Non-pigmented ciliary epithelial cell (primary cell): ENCODE measurements around the gene GBA2.

ENCODE experiments used
- DNase-seq: peaks from one replicate; pipeline ENCODE4 v3.0.0-alpha.2; 2010; ENCODE audit warnings: low read depth

GBA2 gene

DNA sequence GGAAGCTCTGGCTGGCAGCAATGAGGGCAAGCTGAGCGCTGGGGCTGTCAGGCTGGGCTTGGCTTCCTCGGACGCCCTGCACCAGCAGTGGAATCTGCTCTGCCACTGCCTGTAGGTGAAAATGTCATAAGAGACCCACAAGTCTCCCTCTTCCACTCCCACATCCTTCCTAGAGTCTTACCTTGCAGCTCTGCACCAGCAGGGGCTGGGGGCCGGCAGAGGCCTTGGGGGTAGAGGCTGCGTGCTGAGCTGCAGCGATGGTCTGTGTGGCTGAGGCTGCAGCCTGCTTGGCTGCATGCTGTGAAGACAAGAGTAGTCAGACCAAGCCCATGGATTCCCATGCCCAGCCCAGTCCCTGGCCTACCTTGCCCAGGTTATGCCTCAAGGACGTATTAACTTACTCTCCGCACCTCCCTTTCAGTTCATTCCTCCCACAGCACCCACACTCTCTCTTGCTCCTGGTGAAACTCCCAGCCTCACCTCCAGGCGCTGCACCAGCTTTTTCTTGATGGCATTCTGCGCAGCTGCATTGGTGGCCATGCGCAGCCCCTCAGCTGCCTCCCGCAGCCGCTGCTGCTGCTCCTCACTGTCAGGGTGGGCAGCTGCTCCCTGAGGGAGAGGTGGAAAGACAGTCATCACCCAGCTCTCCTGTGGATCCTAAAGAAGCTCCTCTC is 34.3 kb downstream of the GBA2 start:
- DNase-seq = no peak

GRCh38 chr9:35714123-35714522 is 34.9 kb downstream of the GBA2 start:
- no peak for DNase-seq

- DNase-seq = no peak
These were observed 35.5 kb downstream of the GBA2 start for GRCh38 chr9:35713578-35713977.

DNA sequence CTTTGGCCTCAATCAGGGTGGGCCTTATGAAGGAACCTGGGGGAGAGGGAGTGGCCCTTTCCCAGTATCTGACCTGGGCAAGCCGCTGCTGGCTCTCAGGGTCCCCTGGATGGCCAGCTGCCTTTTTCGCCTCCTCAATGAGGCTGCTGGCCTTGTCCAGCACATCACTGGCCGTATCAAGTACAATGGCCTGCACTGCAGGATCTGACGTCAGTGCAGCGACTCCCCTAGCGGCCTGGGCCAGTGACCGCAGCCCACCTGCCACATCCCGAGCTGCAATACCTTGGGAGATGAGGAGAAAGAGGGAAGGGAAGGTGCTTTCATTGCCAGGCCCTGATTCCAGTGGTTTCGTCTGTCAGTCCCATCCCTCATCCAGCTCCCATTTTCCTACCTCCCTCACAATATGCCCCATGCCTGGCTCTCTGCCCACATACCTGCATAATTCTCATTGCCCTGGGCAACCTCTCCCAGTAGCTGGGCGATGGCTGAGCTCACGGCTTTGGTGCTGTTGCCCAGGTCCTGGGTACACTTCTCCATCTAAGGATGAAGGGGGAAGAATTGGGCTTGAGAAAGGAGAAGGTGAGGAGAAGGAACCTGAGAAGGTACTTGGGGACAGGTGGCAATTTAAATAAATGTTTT is 36.1 kb downstream of the GBA2 start:
- no peak for DNase-seq

DNA sequence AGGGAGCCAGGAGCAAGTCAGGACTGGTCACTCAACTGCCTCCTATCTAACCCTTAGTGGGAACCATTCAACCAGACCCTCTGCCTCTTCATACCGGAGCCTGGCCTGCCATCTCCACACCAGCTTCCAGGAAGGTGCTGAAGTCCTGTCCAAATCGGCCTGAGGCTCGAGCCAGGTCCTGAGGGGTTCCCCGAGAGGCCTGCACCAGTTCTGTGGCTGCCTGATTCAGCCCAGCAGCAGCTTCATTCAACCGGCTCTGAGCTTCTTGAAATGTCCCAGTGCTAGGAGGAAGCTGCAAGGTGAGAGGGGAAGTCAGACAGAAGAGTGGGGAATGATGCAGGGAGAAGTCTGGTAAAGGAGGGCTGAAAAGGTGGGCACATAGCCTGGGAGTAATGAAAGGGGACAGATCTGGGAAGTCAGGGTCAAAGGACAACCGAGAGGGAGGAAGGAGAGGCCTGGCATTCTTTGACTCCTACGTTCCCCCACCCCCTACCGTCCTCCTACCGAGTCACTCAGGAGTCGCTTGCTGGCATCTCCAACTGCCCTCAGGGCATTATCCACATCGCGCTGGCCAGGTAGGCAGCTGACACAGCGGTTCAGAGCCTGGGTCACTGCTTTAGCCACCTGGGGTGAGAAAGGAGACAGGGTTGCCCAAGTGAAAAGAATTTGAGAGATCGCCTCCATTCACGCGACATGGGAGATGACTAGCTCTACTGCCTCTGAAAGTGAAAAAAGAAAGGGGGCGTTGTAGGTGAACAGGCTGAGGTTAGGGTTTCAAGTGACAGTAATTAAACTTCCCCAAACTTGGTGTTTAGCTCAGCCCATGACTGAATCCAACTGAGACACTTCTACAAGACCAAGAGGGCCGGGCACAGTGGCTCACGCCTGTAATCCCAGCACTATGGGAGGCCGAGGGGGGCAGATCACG is 37.3 kb downstream of the GBA2 start:
- DNase-seq = no peak

- DNase-seq = no peak
These were observed 38.1 kb downstream of the GBA2 start for GRCh38 chr9:35710818-35711500.

DNA sequence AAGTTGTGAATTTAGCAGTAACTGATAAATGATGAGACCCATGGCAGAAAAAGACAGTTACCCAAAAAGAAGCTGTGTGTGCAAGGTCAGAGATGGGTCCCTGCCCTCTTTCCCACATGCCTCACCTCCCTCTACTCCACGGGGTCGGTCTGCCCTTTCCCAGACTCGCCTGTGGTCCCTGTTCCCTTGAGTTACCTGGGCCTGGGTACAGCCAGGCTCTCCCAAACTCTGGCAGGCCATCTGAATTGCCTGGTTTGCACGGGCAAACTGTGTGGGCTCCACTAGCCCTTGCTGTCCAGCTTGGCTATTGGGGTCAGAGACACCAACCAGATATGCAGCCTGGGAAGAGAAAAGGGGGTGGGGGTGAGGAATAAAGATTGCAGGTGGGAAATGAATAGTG is 40.9 kb downstream of the GBA2 start:
- no peak for DNase-seq

- DNase-seq = no peak
These were observed 42.1 kb downstream of the GBA2 start for GRCh38 chr9:35706951-35707350.

DNA sequence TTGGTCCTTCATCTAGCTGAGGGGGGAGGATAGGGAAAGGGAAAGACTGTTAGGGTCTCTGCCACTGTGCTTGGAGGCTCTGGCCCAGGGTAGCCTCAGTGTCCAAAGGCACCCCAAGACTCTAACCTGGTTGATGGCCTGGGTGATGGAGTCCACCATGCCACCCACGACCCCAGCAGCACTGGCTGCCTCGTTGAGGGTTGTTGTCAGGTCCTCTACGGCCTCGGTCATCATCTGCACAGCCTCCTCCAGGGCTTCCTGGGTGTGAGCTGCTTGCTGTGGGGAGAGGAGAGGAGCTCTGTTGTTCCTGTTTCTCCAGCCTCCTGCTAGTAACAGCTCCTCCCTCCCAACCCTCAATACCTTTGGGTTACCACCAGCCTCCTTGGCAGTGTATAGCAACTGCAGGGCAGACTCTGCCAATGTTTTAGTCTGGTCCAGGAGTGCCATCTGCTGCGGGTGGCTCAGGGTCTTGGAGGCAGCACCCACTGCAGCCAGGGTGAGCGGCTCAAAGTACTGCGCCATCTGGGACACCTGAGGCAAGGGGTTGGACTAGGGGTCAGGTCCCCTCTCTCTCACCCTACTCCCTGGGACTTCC is 43.1 kb downstream of the GBA2 start:
- DNase-seq = no peak

DNA sequence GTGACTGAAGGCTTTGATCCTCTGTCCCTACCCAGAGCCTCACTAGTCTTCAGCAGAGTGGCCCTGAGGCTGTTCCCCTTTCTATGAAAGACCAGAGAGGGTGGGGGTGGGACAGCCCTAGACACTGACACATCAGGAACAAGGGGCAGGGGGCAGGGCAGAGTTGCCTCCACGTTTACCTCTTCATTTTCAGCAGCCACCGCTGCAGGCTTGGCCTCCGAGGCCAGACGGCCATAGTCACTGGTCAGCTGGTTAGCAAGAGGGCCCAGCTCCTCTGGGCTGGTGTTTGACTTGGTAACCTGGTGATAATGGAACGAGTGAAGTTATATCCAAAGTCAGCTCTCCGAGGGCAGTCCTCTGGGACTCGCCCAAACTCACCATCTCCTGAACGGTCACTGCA is 43.7 kb downstream of the GBA2 start:
- no peak for DNase-seq

DNA sequence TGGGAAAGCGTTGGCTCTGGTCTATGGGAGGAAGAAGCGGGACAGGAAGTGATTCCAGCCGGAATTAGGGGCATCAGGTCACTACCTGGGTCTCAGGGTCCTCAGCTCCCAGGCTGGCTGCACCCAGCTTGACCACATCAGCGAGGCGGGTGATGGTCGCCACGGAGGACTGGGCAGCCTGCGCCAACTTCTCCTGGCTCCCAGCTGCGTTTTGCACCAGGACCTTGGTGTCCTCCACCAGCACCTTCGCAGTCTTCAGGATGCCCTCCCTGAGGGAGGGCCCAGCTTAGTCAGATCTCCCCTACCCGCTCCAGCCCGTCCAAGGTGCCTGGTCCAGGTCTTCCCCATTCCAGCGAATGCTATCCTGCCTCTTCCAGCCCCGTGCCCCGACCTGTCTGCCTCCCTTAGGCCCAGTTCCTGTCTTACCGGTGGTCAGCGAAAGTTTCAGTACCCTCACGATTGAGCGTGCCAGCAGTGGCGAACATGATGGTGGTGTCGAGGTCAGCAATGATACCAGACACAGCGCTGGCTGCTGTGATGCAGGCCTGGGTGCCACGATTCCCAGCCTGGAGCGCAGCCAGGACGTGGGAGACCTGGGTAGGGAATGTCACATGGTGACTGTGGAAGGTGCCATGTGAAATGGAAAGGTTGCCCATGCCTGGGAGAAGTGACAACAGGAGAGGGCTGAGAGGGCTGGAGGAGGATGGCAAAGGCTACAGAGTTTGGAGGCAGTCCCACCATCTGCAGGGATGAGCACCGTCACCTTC is 44.9 kb downstream of the GBA2 start:
- DNase-seq = no peak

GRCh38 chr9:35702696-35703095 is 46.3 kb downstream of the GBA2 start:
- DNase-seq = no peak

- DNase-seq = no peak
These were observed 48.1 kb downstream of the GBA2 start for GRCh38 chr9:35700942-35701341.

GRCh38 chr9:35700031-35700430 is 49.0 kb downstream of the GBA2 start:
- no peak for DNase-seq

DNA sequence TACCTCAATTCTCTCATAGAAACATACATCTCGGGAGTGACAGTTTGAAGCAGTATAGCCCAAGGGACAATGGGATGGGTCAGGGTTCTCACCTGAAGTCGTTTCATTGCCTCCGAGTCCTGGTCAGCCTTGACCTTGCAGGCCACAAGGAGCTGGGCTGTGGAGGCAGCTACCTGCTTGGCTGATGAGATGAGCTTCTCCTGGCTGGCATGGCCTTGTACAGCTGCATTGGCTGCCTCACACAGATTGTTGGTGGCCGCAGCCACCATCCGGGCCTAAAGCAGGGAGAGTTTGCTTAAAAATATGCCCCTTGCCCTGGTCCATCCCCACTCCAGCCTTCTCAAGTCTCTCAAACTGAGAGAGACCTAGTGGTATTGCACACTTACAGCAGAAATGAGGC is 50.8 kb downstream of the GBA2 start:
- DNase-seq = no peak

DNA sequence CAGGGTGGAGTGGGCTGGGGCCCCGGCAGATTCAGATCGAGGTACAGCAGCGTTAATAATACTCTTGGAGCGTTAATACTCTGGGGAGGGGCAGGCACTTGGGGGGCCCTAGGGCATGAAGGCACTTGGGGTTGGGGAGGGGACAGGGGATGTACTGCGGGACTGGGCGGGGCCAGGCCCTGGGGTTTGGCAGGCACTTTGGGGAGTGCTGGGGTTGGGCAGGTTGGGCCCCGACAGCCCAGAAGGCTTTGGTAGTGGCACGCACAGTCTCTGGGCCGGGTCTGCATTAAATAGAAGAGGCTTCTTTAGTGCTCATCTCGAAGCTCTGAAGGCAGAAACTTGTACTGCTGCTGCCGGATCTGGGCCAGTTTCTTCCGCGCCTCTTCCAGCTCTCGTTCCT is 51.5 kb downstream of the GBA2 start:
- no peak for DNase-seq

GRCh38 chr9:35696520-35697215 is 52.4 kb downstream of the GBA2 start:
- no peak for DNase-seq

DNA sequence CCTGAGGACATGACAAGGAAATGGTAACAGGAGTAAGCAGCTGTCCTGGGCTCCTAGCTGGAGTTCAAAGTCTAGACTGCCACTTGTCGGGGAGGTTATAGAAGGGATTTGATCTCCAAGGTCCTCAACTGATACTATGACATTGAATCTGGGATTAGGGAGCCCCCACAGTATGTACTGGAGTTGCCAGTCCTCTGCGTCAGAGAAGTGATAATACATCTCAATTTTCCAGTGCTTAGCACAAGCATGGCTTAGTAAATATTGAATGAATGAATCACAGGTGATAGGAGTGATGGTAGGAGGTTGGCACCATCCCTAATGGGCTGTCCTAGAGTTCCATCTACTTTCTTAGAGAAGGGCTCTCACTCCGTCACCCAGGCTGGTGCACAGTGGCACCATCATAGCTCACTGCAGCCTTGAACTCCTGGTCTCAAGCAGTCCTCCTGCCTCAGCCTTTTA is 53.1 kb downstream of the GBA2 start:
- DNase-seq = no peak

GRCh38 chr9:35691757-35692301 is 57.2 kb downstream of the GBA2 start:
- DNase-seq = no peak

DNA sequence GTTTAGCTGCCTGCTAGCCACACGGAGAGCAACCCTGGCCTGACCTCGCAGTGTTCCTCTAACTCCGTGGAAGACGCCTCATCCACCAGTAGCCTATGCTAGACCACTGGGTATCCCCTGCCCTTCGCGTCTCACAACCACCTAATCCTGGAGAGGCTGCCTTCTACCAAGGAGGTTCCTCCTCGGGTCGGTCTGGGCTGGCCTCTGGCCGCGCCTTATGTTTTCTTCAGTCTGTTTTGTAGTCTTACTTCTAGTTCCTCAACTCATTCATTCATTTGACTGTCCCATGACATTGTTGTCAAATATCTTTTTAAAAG is 57.7 kb downstream of the GBA2 start:
- no peak for DNase-seq
